K562 (cell line): ENCODE results near the gene IGSF21. TPM values are rescaled to one million over a fixed set of nuclear protein-coding genes. Genes with fewer than 3 reads are reported as not detected.

Source experiments
- AFF4 ChIP-seq: sonication (generic); formaldehyde crosslinking; IDR thresholded peaks from 2 replicates; pipeline ENCODE4 v1.8.0; 2023; ENCODE audit warnings: mild to moderate bottlenecking, missing genetic modification reagents
- ATF3 ChIP-seq, 2 experiments: fragments of 450-650 bp in 1 of 2; sonication (generic) in 1 of 2; formaldehyde crosslinking in 1 of 2; IDR thresholded peaks in 1 of 2; conservative IDR thresholded peaks in 1 of 2; 2 replicates each; pipeline versions ENCODE4 v1.6.1 to v1.8.1; 2016 to 2023; ENCODE audit warnings: mild to moderate bottlenecking in 2 of 2, moderate library complexity in 2 of 2, inconsistent platforms in 1 of 2, missing genetic modification reagents in 1 of 2
- ETS2 ChIP-seq: IDR thresholded peaks from 2 replicates; pipeline ENCODE4 v1.6.1; 2016; ENCODE audit warnings: borderline replicate concordance, missing genetic modification characterization, mild to moderate bottlenecking, moderate library complexity, missing compliant biosample characterization; ENCODE audit not compliant: poor library complexity, severe bottlenecking
- HES1 ChIP-seq: fragments of 450-650 bp; IDR thresholded peaks from 2 replicates; pipeline ENCODE4 v1.6.1; 2016; ENCODE audit warnings: low read depth, mild to moderate bottlenecking, moderate library complexity
- HMG20B ChIP-seq: fragments of 250-450 bp; sonication (Bioruptor Pico); IDR thresholded peaks from 2 replicates; pipeline ENCODE4 v1.5.0; 2021; ENCODE audit warnings: mild to moderate bottlenecking
- KLF10 ChIP-seq: fragments of 250-450 bp; sonication (Bioruptor Pico); IDR thresholded peaks from 2 replicates; pipeline ENCODE4 v1.6.1; 2021; ENCODE audit warnings: matching md5 sums
- NEUROD1 ChIP-seq: fragments of 150-350 bp; IDR thresholded peaks from 2 replicates; pipeline ENCODE4 v1.6.1; 2014; ENCODE audit warnings: borderline replicate concordance, low read length, low read depth; ENCODE audit not compliant: partially characterized antibody
- NR3C1 ChIP-seq: sonication (generic); formaldehyde crosslinking; IDR thresholded peaks from 2 replicates; pipeline ENCODE4 v1.8.1; 2022; ENCODE audit warnings: missing genetic modification reagents
- RBM15 ChIP-seq: fragments of 200-400 bp; formaldehyde crosslinking; IDR thresholded peaks from 2 replicates; pipeline ENCODE4 v1.6.1; 2018; ENCODE audit warnings: mild to moderate bottlenecking, low read length, moderate library complexity; ENCODE audit not compliant: insufficient read depth
- RCOR1 ChIP-seq, 2 experiments: IDR thresholded peaks; 2 replicates each; pipeline ENCODE4 v1.6.1; 2012; ENCODE audit warnings: low read depth in 2 of 2, low read length in 2 of 2, borderline replicate concordance in 1 of 2, improper control_type of control experiment in 1 of 2
- SMARCB1 ChIP-seq: IDR thresholded peaks from 2 replicates; pipeline ENCODE4 v1.6.1; 2011; ENCODE audit warnings: improper control_type of control experiment, low read depth; ENCODE audit not compliant: insufficient read length
- TEAD4 ChIP-seq, 2 experiments: sonication (generic) in 1 of 2; formaldehyde crosslinking in 1 of 2; IDR thresholded peaks; 2 replicates each; pipeline versions ENCODE4 v1.6.1 to v1.8.0; 2012 to 2022; ENCODE audit warnings: borderline replicate concordance in 1 of 2, inconsistent platforms in 1 of 2, low read length in 1 of 2, mild to moderate bottlenecking in 1 of 2, missing genetic modification reagents in 1 of 2
- ZNF232 ChIP-seq: sonication (generic); formaldehyde crosslinking; IDR thresholded peaks from 2 replicates; pipeline ENCODE4 v1.8.0; 2022; ENCODE audit warnings: mild to moderate bottlenecking, missing genetic modification reagents
- polyA plus RNA-seq, 8 experiments: library from polyadenylated mRNA; depleted of rRNA in 4 of 8; stranded (reverse) in 5 of 8; unstranded in 3 of 8; fragments of >200 nt; fragmentation: Nextera tagmentation in 2 of 8; fragmentation: Illumina TruSeq in 1 of 8; extraction: Ambion mirVana in 2 of 8; extraction: Trizol in 1 of 8; gene quantifications; 2 replicates each; pipeline versions ENCODE4 v1.2.1 to v1.2.3, GENCODE V29; 2011 to 2014; ENCODE audit warnings: inconsistent platforms in 1 of 8, missing spikeins in 1 of 8
- total RNA-seq, 7 experiments: library from RNA; depleted of rRNA in 6 of 7; stranded (reverse); fragments of >200 nt in 6 of 7; fragmentation: Illumina TruSeq in 2 of 7; extraction: Trizol in 2 of 7; gene quantifications; 2 replicates each; pipeline versions ENCODE4 v1.2.1 to v1.2.3, GENCODE V29; 2011 to 2021; ENCODE audit warnings: low replicate concordance in 1 of 7
- TF ChIP-seq, protein P1 (sequence below), 3 experiments: fragments of 200-800 bp in 1 of 3; sonication (Bioruptor generic) in 1 of 3; sonication (generic) in 1 of 3; formaldehyde crosslinking in 1 of 3; IDR thresholded peaks; 2 replicates each; pipeline versions ENCODE4 v1.6.1 to v1.8.0; 2016 to 2022; ENCODE audit warnings: mild to moderate bottlenecking in 2 of 3, missing compliant biosample characterization in 2 of 3, missing genetic modification characterization in 2 of 3, missing genetic modification reagents in 1 of 3
- TF ChIP-seq, protein P2 (sequence below), 2 experiments: fragments of 450-650 bp; IDR thresholded peaks; 2 replicates each; pipeline ENCODE4 v1.6.1; 2016

The IGSF21 gene
- total and polyA plus RNA-seq, 9 of the 15 experiments (the other 6 are each of a cell fraction or from before 2014, with no cell fraction given), result not detected

GRCh38 chr1:18126616-18127015 is 19.0 kb downstream of the IGSF21 start (continued):
- TF ChIP-seq ATF3 (IDR thresholded peaks at IDR 0.05), result no peak
- no peak for TF ChIP-seq ATF3 (CRISPR knock-in tag; conservative IDR thresholded peaks at IDR 0.05)
- TF ChIP-seq TEAD4 (IDR thresholded peaks at IDR 0.05; ENCODE audit: low read length), result no peak
- TF ChIP-seq TEAD4 (CRISPR knock-in tag; IDR thresholded peaks at IDR 0.05; ENCODE audit: borderline replicate concordance), result no peak
- TF ChIP-seq HES1, result no peak
- TF ChIP-seq, protein P1, sequence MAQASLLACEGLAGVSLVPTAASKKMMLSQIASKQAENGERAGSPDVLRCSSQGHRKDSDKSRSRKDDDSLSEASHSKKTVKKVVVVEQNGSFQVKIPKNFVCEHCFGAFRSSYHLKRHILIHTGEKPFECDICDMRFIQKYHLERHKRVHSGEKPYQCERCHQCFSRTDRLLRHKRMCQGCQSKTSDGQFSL (CRISPR knock-in tag; IDR thresholded peaks at IDR 0.05), result no peak
- TF ChIP-seq, protein P1 (tag; IDR thresholded peaks at IDR 0.05), result no peak
- TF ChIP-seq AFF4 (CRISPR knock-in tag), result no peak
- no peak for TF ChIP-seq RCOR1 (IDR thresholded peaks at IDR 0.05; ENCODE audit: borderline replicate concordance in 1 of 2, low read depth in 2 of 2, low read length in 2 of 2)
- no peak for TF ChIP-seq ZNF232 (CRISPR knock-in tag)
- no peak for TF ChIP-seq SMARCB1
- TF ChIP-seq ETS2 (tag), result no peak
- no peak for TF ChIP-seq RBM15
- no peak for TF ChIP-seq NR3C1 (CRISPR knock-in tag)
- TF ChIP-seq, protein P2, sequence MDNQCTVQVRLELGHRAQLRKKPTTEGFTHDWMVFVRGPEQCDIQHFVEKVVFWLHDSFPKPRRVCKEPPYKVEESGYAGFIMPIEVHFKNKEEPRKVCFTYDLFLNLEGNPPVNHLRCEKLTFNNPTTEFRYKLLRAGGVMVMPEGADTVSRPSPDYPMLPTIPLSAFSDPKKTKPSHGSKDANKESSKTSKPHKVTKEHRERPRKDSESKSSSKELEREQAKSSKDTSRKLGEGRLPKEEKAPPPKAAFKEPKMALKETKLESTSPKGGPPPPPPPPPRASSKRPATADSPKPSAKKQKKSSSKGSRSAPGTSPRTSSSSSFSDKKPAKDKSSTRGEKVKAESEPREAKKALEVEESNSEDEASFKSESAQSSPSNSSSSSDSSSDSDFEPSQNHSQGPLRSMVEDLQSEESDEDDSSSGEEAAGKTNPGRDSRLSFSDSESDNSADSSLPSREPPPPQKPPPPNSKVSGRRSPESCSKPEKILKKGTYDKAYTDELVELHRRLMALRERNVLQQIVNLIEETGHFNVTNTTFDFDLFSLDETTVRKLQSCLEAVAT (IDR thresholded peaks at IDR 0.05), result no peak
- no peak for TF ChIP-seq NEUROD1
- TF ChIP-seq HMG20B (CRISPR knock-in tag), result no peak
- TF ChIP-seq KLF10, result no peak
